CD4-positive, alpha-beta T cell treated with Interleukin-4 for 1 hour (primary cell): ENCODE results near the gene NCKAP1.
A peak's percentile ranks its signal among the peaks of the same experiment; 100 is the strongest.
"Not testable (repeated sequence)": the region's sequence is repeated elsewhere in the genome, so short reads cannot be mapped to it uniquely, and the experiment has no call there.

ENCODE experiments used
- DNase-seq, 2 donors: peaks; one replicate each; pipeline ENCODE4 v3.0.0-alpha.2; 2020 to 2022

The NCKAP1 gene

GRCh38 chr2:182999348-183000028 is 38.8 kb downstream of the NCKAP1 start:
- no peak for DNase-seq

- DNase-seq: no peak
Measured at GRCh38 chr2:182994228-182994912, 43.9 kb downstream of the NCKAP1 start.

GRCh38 chr2:182982941-182983340 is 55.3 kb downstream of the NCKAP1 start:
- DNase-seq: no peak

GRCh38 chr2:182981475-182981874 is 56.8 kb downstream of the NCKAP1 start:
- DNase-seq: not testable (repeated sequence)

GRCh38 chr2:182980652-182981051 is 57.6 kb downstream of the NCKAP1 start:
- no peak for DNase-seq

GRCh38 chr2:182980115-182980514 is 58.1 kb downstream of the NCKAP1 start:
- DNase-seq: peak in 1 of 2 donors; percentile 54

GRCh38 chr2:182977463-182977862 is 60.8 kb downstream of the NCKAP1 start:
- DNase-seq: no peak

GRCh38 chr2:182973441-182974352 is 64.6 kb downstream of the NCKAP1 start:
- DNase-seq: no peak

- DNase-seq: no peak
Measured at GRCh38 chr2:182972548-182972942, 65.7 kb downstream of the NCKAP1 start.

- no peak for DNase-seq
Measured at GRCh38 chr2:182971820-182972547, 66.3 kb downstream of the NCKAP1 start.

GRCh38 chr2:182970486-182970885 is 67.8 kb downstream of the NCKAP1 start:
- DNase-seq: no peak

GRCh38 chr2:182968493-182968892 is 69.8 kb downstream of the NCKAP1 start:
- no peak for DNase-seq

GRCh38 chr2:182966356-182966755 is 71.9 kb downstream of the NCKAP1 start:
- not testable (repeated sequence) for DNase-seq

GRCh38 chr2:182962641-182963040 is 75.6 kb downstream of the NCKAP1 start:
- no peak for DNase-seq

GRCh38 chr2:182960869-182961268 is 77.4 kb downstream of the NCKAP1 start:
- not testable (repeated sequence) for DNase-seq

- no peak for DNase-seq
Measured at GRCh38 chr2:182954789-182955188, 83.5 kb downstream of the NCKAP1 start.

GRCh38 chr2:182952741-182953450 is 85.4 kb downstream of the NCKAP1 start:
- DNase-seq: no peak

GRCh38 chr2:182951948-182952663 is 86.2 kb downstream of the NCKAP1 start:
- no peak for DNase-seq

- no peak for DNase-seq
Measured at GRCh38 chr2:182950546-182950945, 87.7 kb downstream of the NCKAP1 start.

GRCh38 chr2:182949572-182950189 is 88.6 kb downstream of the NCKAP1 start:
- DNase-seq: no peak

- no peak for DNase-seq
Measured at GRCh38 chr2:182949052-182949451, 89.2 kb downstream of the NCKAP1 start.
